ENCODE measurements around the gene WWOX.

The WWOX gene

DNA sequence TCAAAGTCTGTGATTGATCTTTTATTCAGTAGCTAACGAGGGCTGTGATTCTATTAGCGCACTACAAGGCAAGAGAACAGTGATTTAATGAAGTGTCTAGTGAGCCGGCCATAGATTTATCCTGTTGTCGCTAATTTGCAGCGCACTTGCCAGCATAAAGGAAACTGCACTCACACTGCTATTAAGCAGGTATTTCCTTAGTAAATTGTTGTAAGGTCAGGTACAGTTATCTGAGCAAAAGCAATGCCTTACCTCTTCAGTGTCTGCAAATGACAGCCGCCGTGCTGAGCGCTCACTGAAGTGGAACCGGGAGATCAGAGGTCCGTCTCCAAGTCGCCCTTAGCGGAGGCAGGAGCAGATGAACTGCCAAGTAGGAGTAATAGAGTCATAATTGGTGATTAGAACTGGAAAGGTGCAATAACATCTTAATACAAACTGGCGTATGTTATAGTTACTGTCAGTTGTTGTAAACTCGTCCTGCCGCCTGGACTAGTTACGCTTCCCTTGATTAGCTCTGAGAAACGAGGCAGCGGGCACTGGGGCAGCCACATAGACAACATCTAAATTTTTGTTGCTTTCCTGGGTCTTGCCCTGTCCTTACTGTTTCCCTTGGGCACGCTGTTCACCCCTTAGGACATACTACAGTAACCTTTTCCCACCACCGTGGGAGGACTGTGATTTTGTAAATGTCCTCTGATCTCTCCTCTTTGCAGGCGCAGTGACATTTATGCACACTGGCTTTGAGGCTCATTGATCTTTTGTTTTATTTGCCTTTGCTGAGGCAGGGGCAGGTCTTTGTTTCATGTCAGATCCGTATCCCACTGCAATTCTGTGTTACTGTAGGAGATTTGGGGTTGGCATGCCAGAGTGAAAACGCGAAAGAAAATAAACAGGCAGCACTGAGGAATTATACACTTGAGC is 363.1 kb downstream of the WWOX start:
- DNase-seq (ENCODE audit: extremely low read depth, insufficient read length) = no peak
- Histone ChIP-seq H3K36me3 (ENCODE audit: control insufficient read depth, insufficient read depth, low read length) (no peaks in the 10 kb centered on the region), H3K27me3 (replicated peaks; ENCODE audit: control insufficient read depth, insufficient read depth, low read length) (no peaks in the 10 kb centered on the region), H3K4me3 (replicated peaks; ENCODE audit: low read depth, low read length) (no peak overlapping the region)
- TF ChIP-seq, protein P1, sequence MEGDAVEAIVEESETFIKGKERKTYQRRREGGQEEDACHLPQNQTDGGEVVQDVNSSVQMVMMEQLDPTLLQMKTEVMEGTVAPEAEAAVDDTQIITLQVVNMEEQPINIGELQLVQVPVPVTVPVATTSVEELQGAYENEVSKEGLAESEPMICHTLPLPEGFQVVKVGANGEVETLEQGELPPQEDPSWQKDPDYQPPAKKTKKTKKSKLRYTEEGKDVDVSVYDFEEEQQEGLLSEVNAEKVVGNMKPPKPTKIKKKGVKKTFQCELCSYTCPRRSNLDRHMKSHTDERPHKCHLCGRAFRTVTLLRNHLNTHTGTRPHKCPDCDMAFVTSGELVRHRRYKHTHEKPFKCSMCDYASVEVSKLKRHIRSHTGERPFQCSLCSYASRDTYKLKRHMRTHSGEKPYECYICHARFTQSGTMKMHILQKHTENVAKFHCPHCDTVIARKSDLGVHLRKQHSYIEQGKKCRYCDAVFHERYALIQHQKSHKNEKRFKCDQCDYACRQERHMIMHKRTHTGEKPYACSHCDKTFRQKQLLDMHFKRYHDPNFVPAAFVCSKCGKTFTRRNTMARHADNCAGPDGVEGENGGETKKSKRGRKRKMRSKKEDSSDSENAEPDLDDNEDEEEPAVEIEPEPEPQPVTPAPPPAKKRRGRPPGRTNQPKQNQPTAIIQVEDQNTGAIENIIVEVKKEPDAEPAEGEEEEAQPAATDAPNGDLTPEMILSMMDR (IDR thresholded peaks at IDR 0.05; ENCODE audit: insufficient read depth, low read length, poor library complexity, severe bottlenecking) = no peak

DNA sequence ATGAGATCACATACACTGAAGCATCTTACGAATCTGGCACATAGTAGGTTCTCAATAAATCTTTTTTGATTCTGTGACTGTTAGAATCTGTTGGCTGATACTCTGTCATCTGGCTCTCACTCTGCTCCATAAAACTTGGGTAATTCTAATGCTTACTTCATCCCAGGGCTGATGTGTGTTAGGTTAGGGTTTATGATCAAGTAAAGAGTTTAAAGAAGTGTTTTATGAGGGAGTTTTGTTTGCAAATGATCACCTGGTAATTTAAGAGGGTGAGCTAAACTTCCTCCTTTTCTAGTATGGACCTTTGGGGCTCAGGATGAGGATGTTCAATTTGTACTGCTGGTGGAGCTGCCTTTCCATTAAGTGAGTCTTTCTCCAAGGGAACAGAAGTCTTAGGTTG is 364.1 kb downstream of the WWOX start:
- DNase-seq (ENCODE audit: extremely low read depth, insufficient read length) = no peak
- no peaks in the 10 kb centered on the region for H3K27me3 ChIP-seq (replicated peaks; ENCODE audit: control insufficient read depth, insufficient read depth, low read length)
- H3K4me3 ChIP-seq (replicated peaks; ENCODE audit: low read depth, low read length) = no peak overlapping the region
- H3K36me3 ChIP-seq (ENCODE audit: control insufficient read depth, insufficient read depth, low read length) = no peaks in the 10 kb centered on the region
- TF ChIP-seq, protein P1 (IDR thresholded peaks at IDR 0.05; ENCODE audit: insufficient read depth, low read length, poor library complexity, severe bottlenecking) = no peak

DNA sequence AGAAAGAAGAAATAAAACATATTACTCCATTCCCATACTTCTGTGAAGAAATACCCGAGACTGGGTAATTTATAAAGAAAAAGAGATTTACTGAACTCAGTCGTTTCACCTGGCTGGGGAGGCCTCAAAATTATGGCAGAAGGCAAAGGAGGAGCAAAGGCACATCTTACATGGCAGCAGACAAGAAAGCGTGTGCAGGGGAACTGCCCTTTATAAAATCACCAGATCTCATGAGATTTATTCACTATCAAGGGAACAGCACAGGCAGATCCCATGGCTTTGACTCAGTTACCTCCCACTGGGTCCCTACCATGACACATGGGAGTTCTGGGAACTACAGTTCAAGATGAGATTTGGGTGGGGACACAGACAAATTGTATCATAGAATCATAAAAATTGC is 365.4 kb downstream of the WWOX start:
- TF ChIP-seq, protein P1 (IDR thresholded peaks at IDR 0.05; ENCODE audit: insufficient read depth, low read length, poor library complexity, severe bottlenecking) = no peak
- Histone ChIP-seq H3K36me3 (ENCODE audit: control insufficient read depth, insufficient read depth, low read length) (no peaks in the 10 kb centered on the region), H3K4me3 (replicated peaks; ENCODE audit: low read depth, low read length) (no peak overlapping the region), H3K27me3 (replicated peaks; ENCODE audit: control insufficient read depth, insufficient read depth, low read length) (no peaks in the 10 kb centered on the region)
- no peak for DNase-seq (ENCODE audit: extremely low read depth, insufficient read length)

DNA sequence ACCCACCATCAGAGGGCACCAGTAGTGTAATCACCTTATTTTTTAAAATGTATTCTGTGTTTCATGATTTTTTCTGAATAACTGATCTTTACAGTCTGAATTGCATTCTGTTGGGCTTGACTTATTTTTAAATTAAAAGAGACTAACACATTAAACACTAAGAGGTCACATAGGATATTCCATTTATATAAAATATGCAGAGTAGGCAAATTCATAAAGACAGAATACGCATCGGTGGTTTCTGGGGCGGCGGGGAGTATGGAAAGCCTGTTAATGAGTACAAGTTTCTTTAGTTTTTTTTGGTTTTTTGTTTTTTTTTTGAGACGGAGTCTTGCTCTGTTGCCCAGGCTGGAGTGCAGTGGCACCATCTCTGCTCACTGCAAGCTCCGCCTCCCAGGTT is 366.3 kb downstream of the WWOX start:
- Histone ChIP-seq H3K36me3 (ENCODE audit: control insufficient read depth, insufficient read depth, low read length) (no peaks in the 10 kb centered on the region), H3K27me3 (replicated peaks; ENCODE audit: control insufficient read depth, insufficient read depth, low read length) (no peaks in the 10 kb centered on the region), H3K4me3 (replicated peaks; ENCODE audit: low read depth, low read length) (no peak overlapping the region)
- TF ChIP-seq, protein P1 (IDR thresholded peaks at IDR 0.05; ENCODE audit: insufficient read depth, low read length, poor library complexity, severe bottlenecking) = no peak
- no peak for DNase-seq (ENCODE audit: extremely low read depth, insufficient read length)

DNA sequence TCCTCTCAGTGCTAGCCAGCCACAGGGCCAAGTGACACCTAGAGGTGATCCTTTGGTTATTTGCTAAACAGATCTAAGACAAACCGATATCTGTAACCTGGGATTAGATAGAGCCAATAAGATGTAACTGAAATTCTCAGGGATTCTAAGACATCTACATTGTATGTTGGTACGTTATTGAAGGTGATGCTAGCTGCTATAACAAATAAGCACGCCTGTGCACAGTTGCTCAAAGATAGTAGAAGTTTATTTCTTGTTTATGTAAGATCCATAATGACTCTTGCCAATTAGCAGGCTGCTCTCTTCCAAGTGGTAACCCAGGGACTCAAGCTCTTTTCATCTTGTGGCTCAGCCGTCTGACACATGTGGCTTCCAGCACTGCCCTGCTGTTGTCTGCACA is 370.3 kb downstream of the WWOX start:
- H3K27me3 ChIP-seq (replicated peaks; ENCODE audit: control insufficient read depth, insufficient read depth, low read length) = no peaks in the 10 kb centered on the region
- no peak for DNase-seq (ENCODE audit: extremely low read depth, insufficient read length)
- TF ChIP-seq, protein P1 (IDR thresholded peaks at IDR 0.05; ENCODE audit: insufficient read depth, low read length, poor library complexity, severe bottlenecking) = no peak
- H3K4me3 ChIP-seq (replicated peaks; ENCODE audit: low read depth, low read length) = no peak overlapping the region
- no peaks in the 10 kb centered on the region for H3K36me3 ChIP-seq (ENCODE audit: control insufficient read depth, insufficient read depth, low read length)
